ENCODE results near the gene PCDH1. TPM values are rescaled to one million over a fixed set of nuclear protein-coding genes. Genes with fewer than 3 reads are reported as not detected.

PCDH1 gene
- total RNA-seq, 1 donor from 2014 or later: not detected

- Mint-ChIP-seq H3K27me3 (ENCODE audit: insufficient read depth) (peaks cover 64% of the 10 kb centered on the region), H3K36me3 (ENCODE audit: low read depth) (no peaks in the 10 kb centered on the region), H3K4me1 (ENCODE audit: low read depth) (peaks cover 10% of the 10 kb centered on the region), H3K4me3 (no peak overlapping the region), H3K9me3 (no peaks in the 10 kb centered on the region), H3K27ac (no peak overlapping the region)
- DNase-seq (ENCODE audit: low spot score): no peak
- intact Hi-C loops (cut with micrococcal nuclease): no loop called here
These were observed 5.7 kb upstream of the PCDH1 start for GRCh38 chr5:141883892-141884318.

- Mint-ChIP-seq H3K4me3 (no peak overlapping the region), H3K9me3 (no peaks in the 10 kb centered on the region), H3K36me3 (ENCODE audit: low read depth) (no peaks in the 10 kb centered on the region), H3K27ac (no peak overlapping the region), H3K27me3 (ENCODE audit: insufficient read depth) (peaks cover 68% of the 10 kb centered on the region), H3K4me1 (ENCODE audit: low read depth) (peaks cover 15% of the 10 kb centered on the region)
- intact Hi-C loops (cut with micrococcal nuclease): no loop called here
- no peak for DNase-seq (ENCODE audit: low spot score)
These were observed 5.1 kb upstream of the PCDH1 start for GRCh38 chr5:141883184-141883891.

GRCh38 chr5:141882594-141883183, 4.5 kb upstream of the PCDH1 start:
- Mint-ChIP-seq H3K4me1 (ENCODE audit: low read depth) (peaks cover 16% of the 10 kb centered on the region), H3K4me3 (no peak overlapping the region), H3K36me3 (ENCODE audit: low read depth) (no peaks in the 10 kb centered on the region), H3K27ac (no peak overlapping the region), H3K9me3 (no peaks in the 10 kb centered on the region), H3K27me3 (ENCODE audit: insufficient read depth) (peaks cover 70% of the 10 kb centered on the region)
- intact Hi-C loops (cut with micrococcal nuclease): no loop called here
- no peak for DNase-seq (ENCODE audit: low spot score)

DNA sequence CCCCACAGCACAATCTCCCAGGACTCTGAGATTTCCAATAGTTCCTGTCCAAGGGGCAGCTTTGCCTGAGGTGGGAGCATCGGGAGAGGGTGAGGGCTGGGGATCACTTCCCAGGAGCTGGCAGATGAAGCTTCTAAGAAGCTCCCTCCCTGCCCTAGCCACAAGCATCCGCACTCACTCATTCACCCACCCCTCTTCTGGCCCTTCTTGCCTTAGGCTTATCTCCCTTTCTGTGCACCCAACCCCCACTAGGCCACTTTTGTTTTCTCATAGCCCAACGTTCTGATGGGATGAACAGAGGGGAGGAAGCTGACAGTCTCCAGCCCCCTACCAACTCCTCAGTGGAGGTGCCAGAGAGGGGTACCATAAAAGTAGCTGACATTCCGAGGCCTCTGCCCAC, 3.7 kb upstream of the PCDH1 start:
- intact Hi-C loops (cut with micrococcal nuclease): no loop called here
- Mint-ChIP-seq H3K36me3 (ENCODE audit: low read depth) (no peaks in the 10 kb centered on the region), H3K4me3 (no peak overlapping the region), H3K27ac (no peak overlapping the region), H3K4me1 (ENCODE audit: low read depth) (peaks cover 24% of the 10 kb centered on the region), H3K27me3 (ENCODE audit: insufficient read depth) (peaks cover 78% of the 10 kb centered on the region), H3K9me3 (no peaks in the 10 kb centered on the region)
- DNase-seq (ENCODE audit: low spot score): no peak

GRCh38 chr5:141880961-141881801, 3.0 kb upstream of the PCDH1 start:
- H3K4me3 Mint-ChIP-seq: no peak overlapping the region
- DNase-seq (ENCODE audit: low spot score): no peak
- peaks cover 82% of the 10 kb centered on the region for H3K27me3 Mint-ChIP-seq (ENCODE audit: insufficient read depth)
- no peaks in the 10 kb centered on the region for H3K36me3 Mint-ChIP-seq (ENCODE audit: low read depth)
- H3K4me1 Mint-ChIP-seq (ENCODE audit: low read depth): peaks cover 25% of the 10 kb centered on the region
- H3K9me3 Mint-ChIP-seq: no peaks in the 10 kb centered on the region
- intact Hi-C loops (cut with micrococcal nuclease): no loop called here
- no peak overlapping the region for H3K27ac Mint-ChIP-seq

GRCh38 chr5:141879941-141880738, 1.9 kb upstream of the PCDH1 start:
- Mint-ChIP-seq H3K4me1 (ENCODE audit: low read depth) (peaks cover 25% of the 10 kb centered on the region), H3K36me3 (ENCODE audit: low read depth) (no peaks in the 10 kb centered on the region), H3K27me3 (ENCODE audit: insufficient read depth) (peaks cover 80% of the 10 kb centered on the region), H3K9me3 (no peaks in the 10 kb centered on the region), H3K4me3 (no peak overlapping the region), H3K27ac (peak overlapping the region; percentile 13)
- no peak for DNase-seq (ENCODE audit: low spot score)
- intact Hi-C loops (cut with micrococcal nuclease): loop anchor here (1.0 to 5.0 kb wide), 9 partner anchors 31 to 463 kb away; partner anchors contain the start of gene PCDHGB7

DNA sequence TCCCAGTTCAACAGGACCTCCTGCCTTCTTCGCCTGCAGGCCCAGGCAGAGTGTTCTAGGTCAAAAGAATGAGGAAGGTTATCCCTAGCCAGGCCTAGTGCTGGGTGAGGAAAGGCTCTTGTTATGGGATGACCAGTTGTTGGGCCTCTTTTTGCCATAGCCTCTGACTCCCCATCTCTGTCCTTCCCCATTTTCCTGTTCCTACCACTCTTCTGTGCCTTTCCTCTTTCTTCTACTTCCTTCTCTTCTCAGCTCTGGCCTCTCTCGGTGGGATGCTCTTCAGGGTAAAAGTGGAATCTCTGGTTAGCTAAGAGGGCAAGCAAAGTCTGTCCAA, 1.2 kb upstream of the PCDH1 start:
- H3K4me1 Mint-ChIP-seq (ENCODE audit: low read depth): peaks cover 25% of the 10 kb centered on the region
- intact Hi-C loops (cut with micrococcal nuclease): loop anchor here (1.0 to 5.0 kb wide), 9 partner anchors 30 to 462 kb away; partner anchors contain the start of gene PCDHGB7
- peak overlapping the region; percentile 76 for H3K4me3 Mint-ChIP-seq
- H3K27me3 Mint-ChIP-seq (ENCODE audit: insufficient read depth): peaks cover 80% of the 10 kb centered on the region
- H3K9me3 Mint-ChIP-seq: no peaks in the 10 kb centered on the region
- peak overlapping the region; percentile 76 for H3K27ac Mint-ChIP-seq
- no peaks in the 10 kb centered on the region for H3K36me3 Mint-ChIP-seq (ENCODE audit: low read depth)
- DNase-seq (ENCODE audit: low spot score): no peak

DNA sequence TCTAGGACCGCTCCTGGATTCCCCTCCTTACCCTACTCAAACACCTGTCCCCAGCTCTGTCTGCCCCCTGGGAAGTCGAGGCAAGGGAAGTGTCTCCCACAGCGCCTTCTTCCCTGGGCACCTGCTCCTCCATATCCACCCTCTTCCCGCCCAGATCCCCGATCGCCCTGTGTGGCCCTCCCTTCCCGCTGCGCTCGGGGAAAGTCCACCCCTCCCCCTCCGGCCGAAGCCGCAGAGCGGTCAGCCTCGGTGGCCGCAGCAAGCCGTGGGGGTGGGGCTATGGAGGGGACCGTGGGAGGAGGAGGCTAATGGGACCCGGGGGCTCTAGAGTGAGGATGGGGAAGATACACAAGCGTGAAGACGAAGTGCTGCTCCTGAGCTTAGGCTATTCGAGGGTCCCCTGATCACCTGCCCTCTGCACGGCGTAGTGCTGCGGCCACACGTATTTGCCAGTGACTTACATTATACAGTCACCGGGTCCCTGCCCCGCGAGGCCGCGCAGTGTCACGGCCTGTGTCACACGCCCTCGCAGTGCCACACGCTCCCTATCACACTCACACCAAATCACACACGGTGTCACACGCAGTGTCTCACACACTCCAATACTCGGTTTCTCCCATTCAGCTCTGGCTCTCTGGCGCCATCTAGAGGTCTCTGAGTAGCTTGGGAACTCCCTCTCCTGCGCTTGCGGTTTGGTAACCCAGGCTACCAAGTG, 658 bp upstream of the PCDH1 start:
- peak; percentile 81 for DNase-seq (ENCODE audit: low spot score)
- peak overlapping the region; percentile 37 for H3K27ac Mint-ChIP-seq
- no peaks in the 10 kb centered on the region for H3K36me3 Mint-ChIP-seq (ENCODE audit: low read depth)
- intact Hi-C loops (cut with micrococcal nuclease): loop anchor here (1.0 to 5.0 kb wide), 9 partner anchors 30 to 462 kb away; partner anchors contain the start of gene PCDHGB7
- H3K9me3 Mint-ChIP-seq: no peaks in the 10 kb centered on the region
- H3K27me3 Mint-ChIP-seq (ENCODE audit: insufficient read depth): peaks cover 80% of the 10 kb centered on the region
- H3K4me1 Mint-ChIP-seq (ENCODE audit: low read depth): peaks cover 25% of the 10 kb centered on the region
- peak overlapping the region; percentile 76 for H3K4me3 Mint-ChIP-seq

- intact Hi-C loops (cut with micrococcal nuclease): loop anchor here (2.0 to 5.0 kb wide), 3 partner anchors 51 to 460 kb away; partner anchors contain the start of gene PCDHGB7
- Mint-ChIP-seq H3K36me3 (ENCODE audit: low read depth) (no peaks in the 10 kb centered on the region), H3K4me1 (ENCODE audit: low read depth) (peaks cover 25% of the 10 kb centered on the region), H3K27me3 (ENCODE audit: insufficient read depth) (peaks cover 79% of the 10 kb centered on the region), H3K9me3 (no peaks in the 10 kb centered on the region), H3K27ac (peak overlapping the region; percentile 30), H3K4me3 (peak overlapping the region; percentile 62)
- no peak for DNase-seq (ENCODE audit: low spot score)
These were observed 639 bp downstream of the PCDH1 start for GRCh38 chr5:141877356-141878185.

GRCh38 chr5:141876628-141877355, 1.4 kb downstream of the PCDH1 start:
- peak overlapping the region; percentile 30 for H3K27ac Mint-ChIP-seq
- peak overlapping the region; percentile 62 for H3K4me3 Mint-ChIP-seq
- no peaks in the 10 kb centered on the region for H3K9me3 Mint-ChIP-seq
- intact Hi-C loops (cut with micrococcal nuclease): loop anchor here (5.0 kb wide), 2 partner anchors 119 to 459 kb away; partner anchors contain the start of gene PCDHGB7
- no peak for DNase-seq (ENCODE audit: low spot score)
- peaks cover 25% of the 10 kb centered on the region for H3K4me1 Mint-ChIP-seq (ENCODE audit: low read depth)
- H3K27me3 Mint-ChIP-seq (ENCODE audit: insufficient read depth): peaks cover 78% of the 10 kb centered on the region
- H3K36me3 Mint-ChIP-seq (ENCODE audit: low read depth): no peaks in the 10 kb centered on the region
